Stimulated activated CD4-positive, alpha-beta T cell treated with anti-CD3 and anti-CD28 coated beads, Interleukin-15, amount 100 ng/mL, for 1 hour (primary cell): ENCODE data around the gene KRTAP4-11.
"Not testable (repeated sequence)": the region's sequence is repeated elsewhere in the genome, so short reads cannot be mapped to it uniquely, and the experiment has no call there.

Experiments
- DNase-seq, 2 donors: peaks; one replicate each; pipeline ENCODE4 v3.0.0-alpha.2; 2020; ENCODE audit warnings: low read depth in 1 of 2, low spot score in 1 of 2

Gene KRTAP4-11

GRCh38 chr17:41084100-41084856 is 33.9 kb downstream of the KRTAP4-11 start, which contains the start of gene KRTAP4-7:
Gene KRTAP4-7 (plus strand): TSS chr17:41084150. CDS start chr17:41084207, 57 bp downstream.
- DNase-seq, result not testable (repeated sequence)

DNA sequence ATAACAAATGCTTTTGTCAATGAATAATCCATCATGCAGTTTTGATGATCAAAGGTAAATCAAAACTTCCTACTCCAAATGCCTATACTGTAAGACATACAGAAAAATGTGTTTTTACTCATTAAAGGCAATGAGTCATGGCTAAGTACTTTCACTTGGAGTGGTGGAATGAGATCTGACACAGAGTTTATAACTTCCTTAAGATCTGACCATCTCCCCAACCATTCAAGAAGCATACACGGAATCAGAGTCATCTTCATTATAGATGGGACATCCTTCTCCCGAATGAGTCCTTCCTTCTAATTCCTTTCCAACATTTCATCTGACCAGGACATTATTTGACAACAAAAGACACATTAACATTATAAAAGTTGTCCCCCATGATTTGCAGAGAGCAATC is 34.7 kb downstream of the KRTAP4-11 start:
- DNase-seq, result not testable (repeated sequence)

- DNase-seq, result no peak
These were observed 35.5 kb downstream of the KRTAP4-11 start for GRCh38 chr17:41082626-41083025.

DNA sequence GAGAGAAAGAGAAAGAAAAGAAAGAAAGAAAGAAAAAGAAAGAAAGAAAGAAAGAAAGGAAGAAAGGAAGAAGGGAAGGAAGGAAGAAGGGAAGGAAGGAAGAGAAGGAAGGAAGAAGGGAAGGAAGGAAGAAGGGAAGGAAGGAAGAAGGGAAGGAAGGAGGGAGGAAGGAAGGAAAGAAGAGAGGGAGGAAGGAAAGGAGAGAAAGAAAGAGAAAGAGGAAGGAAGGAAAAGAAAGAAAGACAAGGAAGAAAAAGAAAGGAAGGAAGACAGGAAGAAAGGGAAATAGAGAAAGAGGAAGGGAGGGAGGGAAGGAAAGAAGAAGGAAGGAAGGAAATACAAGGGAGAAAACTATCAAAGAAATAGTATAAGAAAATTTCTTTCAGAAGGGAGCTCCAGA is 41.4 kb downstream of the KRTAP4-11 start:
- no peak for DNase-seq

DNA sequence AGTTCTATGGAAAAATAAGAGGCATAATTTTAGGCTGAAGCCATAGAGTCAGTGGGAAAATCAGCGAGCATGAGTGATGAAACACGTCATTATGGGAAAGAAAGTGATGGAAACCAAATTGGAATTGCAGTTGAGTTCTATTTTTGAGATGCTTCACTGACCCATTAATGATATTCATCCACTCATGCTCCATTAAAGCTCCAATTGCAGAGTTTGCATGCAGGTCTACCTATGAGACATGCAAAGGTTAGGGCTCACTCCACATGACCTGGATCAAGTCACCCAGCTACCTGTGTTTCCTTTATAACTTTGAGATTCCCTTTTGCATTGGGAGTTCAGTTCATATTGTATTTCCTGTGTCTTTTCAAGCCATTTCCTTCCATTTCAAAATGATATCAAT is 44.5 kb downstream of the KRTAP4-11 start:
- no peak for DNase-seq

- no peak for DNase-seq
These were observed 46.4 kb downstream of the KRTAP4-11 start for GRCh38 chr17:41071606-41072360.

DNA sequence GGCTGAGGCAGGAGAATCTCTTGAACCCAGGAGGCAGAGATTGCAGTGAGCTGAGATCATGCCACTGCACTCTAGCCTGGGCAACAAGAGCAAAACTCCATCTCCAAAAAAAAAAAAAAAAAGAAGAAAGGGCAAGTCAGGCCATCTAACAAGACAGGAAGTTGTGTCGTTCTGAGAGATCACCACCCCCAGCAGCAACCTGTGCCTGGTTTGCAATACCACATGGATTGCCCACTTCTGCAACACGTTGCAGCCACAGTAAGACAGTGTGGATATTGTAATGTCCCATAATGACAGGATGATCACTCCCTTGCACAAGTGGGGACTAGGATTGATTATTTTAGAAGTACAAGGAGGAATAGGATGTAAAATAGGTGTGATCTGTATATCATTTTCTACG is 49.1 kb downstream of the KRTAP4-11 start:
- no peak for DNase-seq

DNA sequence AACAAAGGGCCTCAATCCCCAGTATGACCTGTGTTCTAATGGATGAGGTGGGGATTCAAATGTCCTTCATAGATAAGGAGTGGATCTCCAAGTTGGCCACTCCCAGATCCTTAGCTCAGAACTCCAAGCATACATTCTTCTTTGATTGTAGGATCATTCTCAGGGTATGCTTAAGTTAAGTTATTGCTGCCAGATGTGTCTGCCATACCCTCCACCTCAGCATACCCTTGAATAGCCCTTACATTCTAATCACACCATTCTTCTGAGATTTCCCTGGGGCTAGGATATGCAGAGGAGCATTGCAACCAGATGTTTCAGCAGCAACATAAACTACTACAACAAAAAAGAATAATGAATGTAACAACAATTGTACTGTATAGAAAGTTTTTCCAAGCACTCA is 50.9 kb downstream of the KRTAP4-11 start:
- DNase-seq, result no peak
